GM12872 (cell line): ENCODE data around the gene FXYD7.

Experiments used
- CTCF ChIP-seq: IDR thresholded peaks from 3 replicates; pipeline ENCODE4 v1.5.1; 2011; ENCODE audit warnings: low read depth, mild to moderate bottlenecking, low read length, moderate library complexity; ENCODE audit not compliant: insufficient read depth

Gene FXYD7

GRCh38 chr19:35169221-35169995, 26.4 kb downstream of the FXYD7 start:
- TF ChIP-seq CTCF: no peak

GRCh38 chr19:35170359-35171061, 27.5 kb downstream of the FXYD7 start:
- no peak for TF ChIP-seq CTCF

DNA sequence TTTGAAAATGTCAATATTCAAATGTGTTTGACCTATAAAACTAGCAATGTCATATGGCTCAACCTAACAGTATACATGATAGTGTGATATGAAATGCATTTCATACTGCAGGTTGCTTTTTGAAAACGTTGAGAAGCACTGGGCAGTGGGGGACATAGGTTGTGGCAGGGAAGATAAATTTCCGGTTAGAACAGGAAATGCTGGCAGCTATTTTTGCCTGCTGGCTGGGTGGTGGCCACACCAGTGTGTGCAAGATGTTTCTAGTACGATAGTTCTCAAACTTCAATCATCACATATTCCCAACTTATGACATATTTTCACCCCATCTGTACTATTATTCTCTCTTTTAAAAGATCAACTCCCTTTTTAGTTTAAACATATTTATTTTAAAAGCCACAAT, 28.7 kb downstream of the FXYD7 start:
- TF ChIP-seq CTCF: no peak

DNA sequence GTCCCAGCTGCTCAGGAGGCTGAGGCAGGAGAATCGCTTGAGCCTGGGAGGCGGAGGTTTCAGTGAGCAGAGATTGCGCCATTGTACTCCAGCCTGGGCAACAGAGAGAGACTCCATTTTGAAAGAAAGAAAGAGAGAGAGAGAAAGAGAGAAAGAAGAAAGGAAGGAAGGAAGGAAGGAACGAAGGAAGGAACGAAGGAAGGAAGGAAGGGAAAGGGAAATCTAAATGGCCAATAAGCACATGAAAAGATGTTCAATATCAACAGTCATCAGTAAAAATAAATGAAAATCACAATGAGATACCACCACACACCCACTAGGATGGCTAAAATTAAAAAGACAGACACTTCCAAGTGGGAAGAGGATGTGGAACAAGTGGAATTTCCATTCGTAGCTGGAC, 31.2 kb downstream of the FXYD7 start:
- TF ChIP-seq CTCF: no peak

GRCh38 chr19:35176181-35176570, 33.1 kb downstream of the FXYD7 start:
- TF ChIP-seq CTCF: no peak

DNA sequence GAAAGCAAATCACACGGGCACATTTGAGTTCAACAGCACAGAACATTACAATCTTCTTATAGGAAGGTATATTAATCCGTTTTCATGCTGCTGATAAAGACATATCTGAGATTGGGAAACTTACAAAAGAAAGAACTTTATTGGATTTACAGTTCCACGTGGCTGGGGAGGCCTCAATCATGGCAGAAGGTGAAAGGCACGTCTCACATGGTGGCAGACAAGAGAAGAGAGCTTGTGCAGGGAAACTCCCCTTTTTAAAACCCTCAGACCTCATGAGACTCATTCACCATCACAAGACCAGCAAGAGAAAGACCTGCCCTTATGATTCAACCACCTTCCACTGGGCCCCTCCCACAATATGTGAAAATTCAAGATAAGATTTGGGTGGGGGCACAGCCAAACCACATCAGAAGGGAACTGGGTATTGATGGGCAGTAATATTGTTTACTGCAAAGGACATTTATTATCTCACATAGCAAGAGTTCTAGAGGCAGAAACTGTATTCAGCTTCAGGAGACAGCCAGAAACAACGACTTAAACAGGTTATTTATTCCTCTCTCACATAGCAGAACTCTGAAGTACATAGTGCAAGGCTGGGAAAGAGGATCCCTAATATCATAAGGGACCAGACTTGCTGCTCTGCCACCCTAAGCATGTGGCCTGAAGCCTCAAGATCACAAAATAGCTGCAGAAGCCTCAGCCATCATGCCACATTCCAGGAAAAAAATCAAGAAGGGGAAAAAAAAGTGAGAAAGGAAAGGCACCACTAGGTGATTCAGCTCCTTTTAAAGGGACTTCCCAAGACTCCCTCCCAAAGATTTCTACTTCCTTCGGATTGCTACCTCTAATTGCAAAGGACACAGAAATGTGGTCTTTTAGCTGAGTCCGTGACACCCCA, 34.6 kb downstream of the FXYD7 start:
- TF ChIP-seq CTCF: no peak

- TF ChIP-seq CTCF: no peak
Measured at GRCh38 chr19:35178701-35179100, 35.6 kb downstream of the FXYD7 start.
